IPS-NIHi11 (cell line): ENCODE results near the gene NTRK3.

Experiments
- DNase-seq: peaks from one replicate; pipeline ENCODE4 v3.0.0; 2012; ENCODE audit warnings: mixed read lengths, low spot score

NTRK3 gene

GRCh38 chr15:88179562-88179961 is 77.0 kb downstream of the NTRK3 start:
- DNase-seq = no peak

- no peak for DNase-seq
These were observed 77.9 kb downstream of the NTRK3 start for GRCh38 chr15:88178631-88179030.

GRCh38 chr15:88177451-88177850 is 79.1 kb downstream of the NTRK3 start:
- no peak for DNase-seq

- no peak for DNase-seq
These were observed 82.0 kb downstream of the NTRK3 start for GRCh38 chr15:88174571-88174970.

GRCh38 chr15:88166082-88166993 is 90.2 kb downstream of the NTRK3 start:
- DNase-seq = peak; percentile 83

- no peak for DNase-seq
These were observed 94.9 kb downstream of the NTRK3 start for GRCh38 chr15:88161636-88162035.

- no peak for DNase-seq
These were observed 101.2 kb downstream of the NTRK3 start for GRCh38 chr15:88155310-88155709.

- no peak for DNase-seq
These were observed 103.9 kb downstream of the NTRK3 start for GRCh38 chr15:88152672-88153071.

- no peak for DNase-seq
These were observed 108.8 kb downstream of the NTRK3 start for GRCh38 chr15:88147760-88148159.

GRCh38 chr15:88144921-88145653 is 111.5 kb downstream of the NTRK3 start:
- no peak for DNase-seq

- no peak for DNase-seq
These were observed 114.4 kb downstream of the NTRK3 start for GRCh38 chr15:88142121-88142520.

GRCh38 chr15:88141269-88141889 is 115.2 kb downstream of the NTRK3 start:
- no peak for DNase-seq

GRCh38 chr15:88140398-88140797 is 116.1 kb downstream of the NTRK3 start:
- DNase-seq = no peak

GRCh38 chr15:88139936-88140335 is 116.6 kb downstream of the NTRK3 start:
- DNase-seq = no peak

GRCh38 chr15:88133795-88134194 is 122.7 kb downstream of the NTRK3 start:
- no peak for DNase-seq

GRCh38 chr15:88132499-88132898 is 124.0 kb downstream of the NTRK3 start:
- no peak for DNase-seq

- no peak for DNase-seq
These were observed 124.6 kb downstream of the NTRK3 start for GRCh38 chr15:88131937-88132336.

GRCh38 chr15:88127432-88127790 is 129.1 kb downstream of the NTRK3 start:
- DNase-seq = no peak

GRCh38 chr15:88126695-88127431 is 129.7 kb downstream of the NTRK3 start:
- no peak for DNase-seq

- no peak for DNase-seq
These were observed 131.0 kb downstream of the NTRK3 start for GRCh38 chr15:88125576-88125975.

GRCh38 chr15:88124199-88124598 is 132.3 kb downstream of the NTRK3 start:
- DNase-seq = no peak

- DNase-seq = no peak
These were observed 134.5 kb downstream of the NTRK3 start for GRCh38 chr15:88121968-88122530.
